Body of pancreas (tissue), 4 donors: ENCODE measurements around the gene EHMT1.

ENCODE experiments used
- POLR2A ChIP-seq, 3 donors: fragments of 450-650 bp; IDR thresholded peaks; one replicate each; pipeline ENCODE4 v1.6.1; 2016; ENCODE audit warnings: antibody characterized with exemption in 3 of 3, mild to moderate bottlenecking in 2 of 3
- TF ChIP-seq, protein P1 (sequence below), 7 experiments: fragments of 450-650 bp in 4 of 7; fragments of 200-600 bp in 3 of 7; sonication (generic) in 3 of 7; IDR thresholded peaks; one replicate each; pipeline ENCODE4 v1.5.1; 2016 to 2019; ENCODE audit warnings: antibody characterized with exemption in 7 of 7

DNA sequence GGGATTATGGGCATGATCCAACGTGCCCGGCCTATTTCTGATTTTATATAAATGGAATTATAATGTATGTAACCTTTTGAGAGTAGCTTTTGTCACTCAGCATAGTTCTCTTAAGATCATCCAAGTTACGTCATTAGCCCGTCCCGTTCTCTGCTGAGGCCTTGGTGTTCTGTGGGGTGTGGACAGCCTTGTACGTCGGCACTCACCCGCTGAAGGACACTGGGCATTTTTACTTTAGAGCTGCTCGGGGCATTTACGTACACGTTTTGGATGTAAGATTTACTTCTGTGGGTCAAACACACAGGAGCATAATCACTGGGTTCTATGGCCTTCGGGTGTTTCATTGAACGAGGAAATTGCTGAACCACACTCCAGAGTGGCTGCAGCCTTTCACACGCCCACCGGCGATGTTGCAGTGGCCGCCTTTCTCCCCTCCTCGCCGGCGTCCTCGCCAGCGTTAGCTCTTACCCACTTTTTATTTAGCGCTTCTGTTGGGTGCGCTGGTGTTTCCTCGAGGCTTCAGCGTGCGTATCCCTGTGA is 101.8 kb downstream of the EHMT1 start:
- TF ChIP-seq, protein P1, sequence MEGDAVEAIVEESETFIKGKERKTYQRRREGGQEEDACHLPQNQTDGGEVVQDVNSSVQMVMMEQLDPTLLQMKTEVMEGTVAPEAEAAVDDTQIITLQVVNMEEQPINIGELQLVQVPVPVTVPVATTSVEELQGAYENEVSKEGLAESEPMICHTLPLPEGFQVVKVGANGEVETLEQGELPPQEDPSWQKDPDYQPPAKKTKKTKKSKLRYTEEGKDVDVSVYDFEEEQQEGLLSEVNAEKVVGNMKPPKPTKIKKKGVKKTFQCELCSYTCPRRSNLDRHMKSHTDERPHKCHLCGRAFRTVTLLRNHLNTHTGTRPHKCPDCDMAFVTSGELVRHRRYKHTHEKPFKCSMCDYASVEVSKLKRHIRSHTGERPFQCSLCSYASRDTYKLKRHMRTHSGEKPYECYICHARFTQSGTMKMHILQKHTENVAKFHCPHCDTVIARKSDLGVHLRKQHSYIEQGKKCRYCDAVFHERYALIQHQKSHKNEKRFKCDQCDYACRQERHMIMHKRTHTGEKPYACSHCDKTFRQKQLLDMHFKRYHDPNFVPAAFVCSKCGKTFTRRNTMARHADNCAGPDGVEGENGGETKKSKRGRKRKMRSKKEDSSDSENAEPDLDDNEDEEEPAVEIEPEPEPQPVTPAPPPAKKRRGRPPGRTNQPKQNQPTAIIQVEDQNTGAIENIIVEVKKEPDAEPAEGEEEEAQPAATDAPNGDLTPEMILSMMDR (IDR thresholded peaks at IDR 0.05): no peak
- TF ChIP-seq POLR2A (IDR thresholded peaks at IDR 0.05): no peak
